GM23338 (cell line): Measurements from ENCODE around the gene CTNND2.

ENCODE experiments used
- CREB1 ChIP-seq: fragments of 250-450 bp; sonication (Bioruptor Pico); IDR thresholded peaks from 2 replicates; pipeline ENCODE4 v1.5.0; 2020; ENCODE audit warnings: low read depth, mild to moderate bottlenecking, moderate library complexity
- CTCF ChIP-seq, 2 experiments: fragments of 200-600 bp in 1 of 2; sonication (generic) in 1 of 2; conservative IDR thresholded peaks; 2 replicates each; pipeline versions ENCODE4 v1.5.1 to v1.6.1; 2016 to 2017; ENCODE audit warnings: antibody characterized with exemption in 2 of 2, low read depth in 2 of 2, mild to moderate bottlenecking in 2 of 2, moderate library complexity in 1 of 2
- ETS1 ChIP-seq: IDR thresholded peaks from 2 replicates; pipeline ENCODE4 v1.6.1; 2016; ENCODE audit warnings: antibody characterized with exemption
- EZH2 ChIP-seq: fragments of 200-600 bp; sonication (generic); IDR thresholded peaks from one replicate; pipeline ENCODE4 v1.8.0; 2017; ENCODE audit warnings: antibody characterized with exemption, mild to moderate bottlenecking, low read depth; ENCODE audit not compliant: unreplicated experiment
- EZH2phosphoT487 ChIP-seq: fragments of 200-600 bp; sonication (generic); IDR thresholded peaks from one replicate; pipeline ENCODE4 v1.8.1; 2018; ENCODE audit warnings: antibody characterized with exemption; ENCODE audit not compliant: unreplicated experiment
- JUNB ChIP-seq: IDR thresholded peaks from one replicate; pipeline ENCODE4 v1.6.1; 2016; ENCODE audit warnings: antibody characterized with exemption; ENCODE audit not compliant: unreplicated experiment
- POLR2AphosphoS5 ChIP-seq: IDR thresholded peaks from 2 replicates; pipeline ENCODE4 v1.6.1; 2016; ENCODE audit warnings: antibody characterized with exemption, low read depth
- REST ChIP-seq: IDR thresholded peaks from one replicate; pipeline ENCODE4 v1.6.1; 2018; ENCODE audit warnings: antibody characterized with exemption; ENCODE audit not compliant: unreplicated experiment
- STAT1 ChIP-seq: IDR thresholded peaks from one replicate; pipeline ENCODE4 v1.6.1; 2016; ENCODE audit warnings: antibody characterized with exemption; ENCODE audit not compliant: unreplicated experiment
- ZNF114 ChIP-seq: fragments of 250-450 bp; sonication (Bioruptor Pico); IDR thresholded peaks from 2 replicates; pipeline ENCODE4 v1.5.0; 2020; ENCODE audit warnings: mild to moderate bottlenecking, moderate library complexity
- ZNF331 ChIP-seq: fragments of 250-450 bp; sonication (Bioruptor Pico); IDR thresholded peaks from 2 replicates; pipeline ENCODE4 v1.5.0; 2020; ENCODE audit warnings: low read depth, mild to moderate bottlenecking, moderate library complexity
- TF ChIP-seq, protein P1 (sequence below): fragments of 250-450 bp; sonication (Bioruptor Pico); IDR thresholded peaks from 2 replicates; pipeline ENCODE4 v1.5.0; 2020; ENCODE audit warnings: mild to moderate bottlenecking, moderate library complexity

GRCh38 chr5:11364531-11364930, 539.7 kb downstream of the CTNND2 start:
- TF ChIP-seq CTCF (conservative IDR thresholded peaks at IDR 0.05; ENCODE audit: low read depth in 2 of 2) (no peak), EZH2 (no peak), REST (no peak), CREB1 (CRISPR knock-in tag) (no peak), EZH2phosphoT487 (no peak), ETS1 (no peak), POLR2AphosphoS5 (no peak), JUNB (no peak), ZNF114 (CRISPR knock-in tag) (no peak), STAT1 (no peak), ZNF331 (CRISPR knock-in tag) (no peak)
- TF ChIP-seq, protein P1, sequence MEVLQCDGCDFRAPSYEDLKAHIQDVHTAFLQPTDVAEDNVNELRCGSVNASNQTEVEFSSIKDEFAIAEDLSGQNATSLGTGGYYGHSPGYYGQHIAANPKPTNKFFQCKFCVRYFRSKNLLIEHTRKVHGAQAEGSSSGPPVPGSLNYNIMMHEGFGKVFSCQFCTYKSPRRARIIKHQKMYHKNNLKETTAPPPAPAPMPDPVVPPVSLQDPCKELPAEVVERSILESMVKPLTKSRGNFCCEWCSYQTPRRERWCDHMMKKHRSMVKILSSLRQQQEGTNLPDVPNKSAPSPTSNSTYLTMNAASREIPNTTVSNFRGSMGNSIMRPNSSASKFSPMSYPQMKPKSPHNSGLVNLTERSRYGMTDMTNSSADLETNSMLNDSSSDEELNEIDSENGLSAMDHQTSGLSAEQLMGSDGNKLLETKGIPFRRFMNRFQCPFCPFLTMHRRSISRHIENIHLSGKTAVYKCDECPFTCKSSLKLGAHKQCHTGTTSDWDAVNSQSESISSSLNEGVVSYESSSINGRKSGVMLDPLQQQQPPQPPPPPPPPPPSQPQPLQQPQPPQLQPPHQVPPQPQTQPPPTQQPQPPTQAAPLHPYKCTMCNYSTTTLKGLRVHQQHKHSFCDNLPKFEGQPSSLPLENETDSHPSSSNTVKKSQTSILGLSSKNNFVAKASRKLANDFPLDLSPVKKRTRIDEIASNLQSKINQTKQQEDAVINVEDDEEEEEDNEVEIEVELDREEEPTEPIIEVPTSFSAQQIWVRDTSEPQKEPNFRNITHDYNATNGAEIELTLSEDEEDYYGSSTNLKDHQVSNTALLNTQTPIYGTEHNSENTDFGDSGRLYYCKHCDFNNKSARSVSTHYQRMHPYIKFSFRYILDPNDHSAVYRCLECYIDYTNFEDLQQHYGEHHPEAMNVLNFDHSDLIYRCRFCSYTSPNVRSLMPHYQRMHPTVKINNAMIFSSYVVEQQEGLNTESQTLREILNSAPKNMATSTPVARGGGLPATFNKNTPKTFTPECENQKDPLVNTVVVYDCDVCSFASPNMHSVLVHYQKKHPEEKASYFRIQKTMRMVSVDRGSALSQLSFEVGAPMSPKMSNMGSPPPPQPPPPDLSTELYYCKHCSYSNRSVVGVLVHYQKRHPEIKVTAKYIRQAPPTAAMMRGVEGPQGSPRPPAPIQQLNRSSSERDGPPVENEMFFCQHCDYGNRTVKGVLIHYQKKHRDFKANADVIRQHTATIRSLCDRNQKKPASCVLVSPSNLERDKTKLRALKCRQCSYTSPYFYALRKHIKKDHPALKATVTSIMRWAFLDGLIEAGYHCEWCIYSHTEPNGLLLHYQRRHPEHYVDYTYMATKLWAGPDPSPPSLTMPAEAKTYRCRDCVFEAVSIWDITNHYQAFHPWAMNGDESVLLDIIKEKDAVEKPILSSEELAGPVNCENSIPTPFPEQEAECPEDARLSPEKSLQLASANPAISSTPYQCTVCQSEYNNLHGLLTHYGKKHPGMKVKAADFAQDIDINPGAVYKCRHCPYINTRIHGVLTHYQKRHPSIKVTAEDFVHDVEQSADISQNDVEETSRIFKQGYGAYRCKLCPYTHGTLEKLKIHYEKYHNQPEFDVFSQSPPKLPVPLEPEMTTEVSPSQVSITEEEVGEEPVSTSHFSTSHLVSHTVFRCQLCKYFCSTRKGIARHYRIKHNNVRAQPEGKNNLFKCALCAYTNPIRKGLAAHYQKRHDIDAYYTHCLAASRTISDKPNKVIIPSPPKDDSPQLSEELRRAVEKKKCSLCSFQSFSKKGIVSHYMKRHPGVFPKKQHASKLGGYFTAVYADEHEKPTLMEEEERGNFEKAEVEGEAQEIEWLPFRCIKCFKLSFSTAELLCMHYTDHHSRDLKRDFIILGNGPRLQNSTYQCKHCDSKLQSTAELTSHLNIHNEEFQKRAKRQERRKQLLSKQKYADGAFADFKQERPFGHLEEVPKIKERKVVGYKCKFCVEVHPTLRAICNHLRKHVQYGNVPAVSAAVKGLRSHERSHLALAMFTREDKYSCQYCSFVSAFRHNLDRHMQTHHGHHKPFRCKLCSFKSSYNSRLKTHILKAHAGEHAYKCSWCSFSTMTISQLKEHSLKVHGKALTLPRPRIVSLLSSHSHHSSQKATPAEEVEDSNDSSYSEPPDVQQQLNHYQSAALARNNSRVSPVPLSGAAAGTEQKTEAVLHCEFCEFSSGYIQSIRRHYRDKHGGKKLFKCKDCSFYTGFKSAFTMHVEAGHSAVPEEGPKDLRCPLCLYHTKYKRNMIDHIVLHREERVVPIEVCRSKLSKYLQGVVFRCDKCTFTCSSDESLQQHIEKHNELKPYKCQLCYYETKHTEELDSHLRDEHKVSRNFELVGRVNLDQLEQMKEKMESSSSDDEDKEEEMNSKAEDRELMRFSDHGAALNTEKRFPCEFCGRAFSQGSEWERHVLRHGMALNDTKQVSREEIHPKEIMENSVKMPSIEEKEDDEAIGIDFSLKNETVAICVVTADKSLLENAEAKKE (CRISPR knock-in tag) = no peak
